HG03039 (cell line): ENCODE results near the gene RSPO1.
"Not testable (repeated sequence)": the region's sequence is repeated elsewhere in the genome, so short reads cannot be mapped to it uniquely, and the experiment has no call there.

Source experiments
- ATAC-seq: cut with Tn5 transposase; IDR thresholded peaks from one replicate; pipeline ENCODE4 v1.9.1; 2021; ENCODE audit warnings: mild to moderate bottlenecking, moderate library complexity; ENCODE audit not compliant: unreplicated experiment

Gene RSPO1

GRCh38 chr1:37622131-37622530, 12.6 kb downstream of the RSPO1 start:
- no peak for ATAC-seq

- ATAC-seq, result no peak
These were observed 13.3 kb downstream of the RSPO1 start for GRCh38 chr1:37621326-37621870.

- ATAC-seq, result no peak
These were observed 14.0 kb downstream of the RSPO1 start for GRCh38 chr1:37620707-37621106.

GRCh38 chr1:37616330-37616729, 18.4 kb downstream of the RSPO1 start:
- no peak for ATAC-seq

GRCh38 chr1:37614105-37614504, 20.6 kb downstream of the RSPO1 start:
- ATAC-seq, result no peak

GRCh38 chr1:37612186-37612585, 22.5 kb downstream of the RSPO1 start:
- ATAC-seq, result no peak

GRCh38 chr1:37609994-37610393, 24.7 kb downstream of the RSPO1 start:
- no peak for ATAC-seq

GRCh38 chr1:37609002-37609401, 25.7 kb downstream of the RSPO1 start:
- no peak for ATAC-seq

GRCh38 chr1:37606481-37607263, 28.0 kb downstream of the RSPO1 start:
- ATAC-seq, result no peak

GRCh38 chr1:37605806-37606474, 28.8 kb downstream of the RSPO1 start:
- no peak for ATAC-seq

- ATAC-seq, result no peak
These were observed 29.5 kb downstream of the RSPO1 start for GRCh38 chr1:37605061-37605650.

GRCh38 chr1:37602750-37603694, 31.7 kb downstream of the RSPO1 start:
- no peak for ATAC-seq

- no peak for ATAC-seq
These were observed 33.3 kb downstream of the RSPO1 start for GRCh38 chr1:37601441-37601840.

GRCh38 chr1:37599940-37600339, 34.8 kb downstream of the RSPO1 start:
- no peak for ATAC-seq

- no peak for ATAC-seq
These were observed 38.5 kb downstream of the RSPO1 start for GRCh38 chr1:37596182-37596667.

- ATAC-seq, result peak; percentile 94
These were observed 39.1 kb downstream of the RSPO1 start, which contains the start of gene GNL2 for GRCh38 chr1:37595440-37596181. TSS of gene GNL2 (minus strand) at chr1:37595937. CDS start at chr1:37595822, 115 bp downstream.

- no peak for ATAC-seq
These were observed 41.0 kb downstream of the RSPO1 start for GRCh38 chr1:37593726-37594125.

GRCh38 chr1:37588939-37589338, 45.8 kb downstream of the RSPO1 start:
- ATAC-seq, result no peak

- not testable (repeated sequence) for ATAC-seq
These were observed 50.1 kb downstream of the RSPO1 start for GRCh38 chr1:37584544-37584943.

- no peak for ATAC-seq
These were observed 59.0 kb downstream of the RSPO1 start for GRCh38 chr1:37575692-37576091.
